ENCODE results near the gene PITPNM2.

Gene PITPNM2

GRCh38 chr12:123143736-123144461, 7.0 kb downstream of the PITPNM2 start:
- DNase-seq (ENCODE audit: low spot score), result no peak

GRCh38 chr12:123142921-123143735, 7.8 kb downstream of the PITPNM2 start:
- DNase-seq (ENCODE audit: low spot score), result peak; percentile 55

DNA sequence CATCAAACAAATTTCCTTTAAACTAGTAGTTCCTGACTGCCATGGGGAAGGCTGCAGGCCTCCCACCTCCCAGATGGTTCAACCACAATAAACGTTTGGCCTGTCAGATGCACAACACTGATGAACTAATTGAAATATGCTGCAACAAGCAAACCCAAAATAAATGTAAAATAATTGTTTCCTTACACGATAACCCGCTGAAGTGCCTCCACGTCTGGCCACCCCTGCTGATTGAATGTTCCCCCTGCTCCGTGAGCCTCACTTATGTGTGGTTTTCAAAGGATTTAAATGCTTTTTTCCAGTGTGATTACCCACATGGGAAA, 8.4 kb downstream of the PITPNM2 start:
- DNase-seq (ENCODE audit: low spot score), result no peak

DNA sequence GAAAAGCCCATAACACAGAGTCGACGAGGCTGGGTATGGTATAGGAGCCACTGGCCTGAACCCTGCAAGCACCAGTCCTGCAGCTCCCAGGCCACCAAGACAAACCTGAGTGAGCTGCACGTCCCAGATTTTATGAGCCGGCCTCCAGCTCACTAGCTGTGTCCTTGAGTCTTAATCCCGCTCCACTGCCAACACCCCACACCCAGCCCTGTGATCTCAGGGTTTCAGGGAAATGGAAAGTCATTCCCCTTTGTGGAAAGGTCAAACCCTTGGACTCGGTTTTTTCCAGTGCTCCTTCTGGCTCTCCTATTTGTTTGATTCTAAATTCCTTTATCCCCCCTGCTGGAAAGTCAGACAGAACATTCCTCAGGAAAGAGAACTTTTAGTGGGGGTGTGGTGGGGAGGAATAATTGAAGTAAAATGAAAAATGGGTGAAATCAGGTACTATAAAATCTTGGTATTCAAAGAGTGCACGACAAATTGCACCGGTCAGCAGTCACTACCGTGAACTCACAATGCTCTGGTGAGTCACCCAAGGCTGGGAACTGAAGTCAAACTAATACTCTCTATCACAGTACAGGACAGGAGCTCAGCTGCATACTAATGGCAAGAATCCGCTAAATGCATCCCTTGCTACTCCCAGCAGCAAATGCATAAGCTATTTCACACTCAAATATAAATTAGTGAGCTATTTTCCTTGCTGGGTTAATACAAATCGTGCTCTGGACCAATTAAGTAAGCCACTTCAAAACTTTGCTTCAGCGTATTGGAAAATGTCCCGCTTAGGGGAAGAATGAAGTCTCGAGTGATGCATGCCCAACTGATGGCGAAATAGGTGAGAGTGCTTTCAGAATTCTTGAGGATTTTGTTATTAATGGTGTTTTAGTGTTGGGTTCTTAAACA, 9.0 kb downstream of the PITPNM2 start:
- DNase-seq (ENCODE audit: low spot score), result no peak

- DNase-seq (ENCODE audit: low spot score), result peak; percentile 27
Observed at GRCh38 chr12:123140676-123141614, 9.9 kb downstream of the PITPNM2 start.

DNA sequence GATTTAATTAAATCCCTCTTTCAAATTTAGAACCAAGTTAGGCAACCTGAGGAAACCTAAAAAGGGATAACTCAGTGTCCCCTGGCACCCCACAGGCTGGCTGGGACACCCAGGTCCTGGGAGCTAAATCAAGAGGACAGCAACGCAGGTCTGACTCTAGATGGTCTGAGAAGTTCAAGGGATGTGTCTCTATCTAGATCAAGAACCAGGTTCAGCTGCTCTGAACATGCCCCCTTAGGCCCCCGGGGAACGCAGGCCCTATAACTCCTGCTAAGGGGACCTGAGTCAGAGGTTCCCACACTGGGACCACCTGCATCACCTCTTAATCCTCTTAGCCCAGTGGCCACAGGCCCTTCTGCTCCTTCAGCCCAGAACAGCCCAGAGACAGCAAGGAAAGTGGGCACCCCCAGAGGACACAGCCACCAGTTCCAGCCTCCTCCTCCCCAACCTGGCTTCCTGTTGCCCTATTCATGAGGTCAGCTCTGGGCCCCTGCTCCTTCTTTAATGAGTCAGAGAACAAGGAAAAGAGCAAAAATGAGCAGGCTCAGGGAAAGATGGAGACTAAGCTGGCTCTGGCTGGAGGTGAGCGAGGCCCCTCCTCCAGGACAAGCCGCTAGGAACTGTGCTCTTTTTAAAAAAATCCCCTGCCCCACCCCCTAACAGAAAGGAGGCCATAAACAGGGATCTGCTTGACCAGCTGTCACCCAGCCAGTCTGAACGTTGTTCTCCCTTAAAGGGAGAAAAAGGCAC, 10.8 kb downstream of the PITPNM2 start:
- peak; percentile 35 for DNase-seq (ENCODE audit: low spot score)

GRCh38 chr12:123135688-123136087, 15.2 kb downstream of the PITPNM2 start:
- DNase-seq (ENCODE audit: low spot score), result no peak

DNA sequence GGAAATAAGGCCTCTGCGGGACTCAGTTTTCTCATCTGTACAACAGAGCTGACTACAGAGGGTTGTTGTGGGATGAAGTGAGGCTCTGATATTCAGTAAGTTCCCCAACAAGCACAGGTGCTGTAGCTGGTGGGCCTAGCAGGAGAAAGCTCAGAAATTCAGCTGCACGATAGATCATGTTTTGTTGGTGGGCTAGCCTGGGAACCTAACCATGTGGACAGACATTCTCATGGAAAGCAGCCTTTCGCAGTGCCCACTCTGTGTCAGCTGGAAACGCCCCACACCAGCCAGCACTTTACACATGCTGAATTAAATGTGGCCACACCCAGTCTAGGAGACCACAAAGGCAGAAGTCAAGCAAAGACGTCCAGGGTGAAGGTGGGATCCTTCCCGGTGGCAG, 16.1 kb downstream of the PITPNM2 start:
- DNase-seq (ENCODE audit: low spot score), result peak; percentile 78

DNA sequence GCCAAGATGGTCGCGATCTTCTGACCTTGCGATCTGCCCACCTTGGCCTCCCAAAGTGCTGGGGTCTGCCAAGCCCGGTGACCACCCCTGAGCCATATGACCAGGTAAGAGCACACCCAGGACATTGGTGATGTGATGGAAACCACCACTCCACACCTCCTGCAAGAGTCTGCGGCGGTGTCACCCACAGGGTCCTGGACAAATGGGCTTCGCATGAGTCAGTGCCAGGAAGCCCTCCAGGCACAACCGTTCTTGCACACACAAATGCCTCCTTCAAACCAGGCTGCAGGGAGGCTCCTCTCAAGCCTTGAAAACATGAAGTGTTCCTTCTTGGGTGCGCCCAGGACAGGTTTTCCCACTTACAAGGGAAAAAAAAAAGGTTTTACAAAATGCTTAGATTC, 16.6 kb downstream of the PITPNM2 start:
- no peak for DNase-seq (ENCODE audit: low spot score)

- DNase-seq (ENCODE audit: low spot score), result no peak
Observed at GRCh38 chr12:123133701-123134100, 17.2 kb downstream of the PITPNM2 start.

- peak; percentile 44 for DNase-seq (ENCODE audit: low spot score)
Observed at GRCh38 chr12:123132951-123133619, 17.8 kb downstream of the PITPNM2 start.

GRCh38 chr12:123131879-123132402, 18.9 kb downstream of the PITPNM2 start:
- DNase-seq (ENCODE audit: low spot score), result peak; percentile 97

- no peak for DNase-seq (ENCODE audit: low spot score)
Observed at GRCh38 chr12:123131291-123131832, 19.5 kb downstream of the PITPNM2 start.

- DNase-seq (ENCODE audit: low spot score), result peak; percentile 55
Observed at GRCh38 chr12:123129621-123130020, 21.3 kb downstream of the PITPNM2 start.

DNA sequence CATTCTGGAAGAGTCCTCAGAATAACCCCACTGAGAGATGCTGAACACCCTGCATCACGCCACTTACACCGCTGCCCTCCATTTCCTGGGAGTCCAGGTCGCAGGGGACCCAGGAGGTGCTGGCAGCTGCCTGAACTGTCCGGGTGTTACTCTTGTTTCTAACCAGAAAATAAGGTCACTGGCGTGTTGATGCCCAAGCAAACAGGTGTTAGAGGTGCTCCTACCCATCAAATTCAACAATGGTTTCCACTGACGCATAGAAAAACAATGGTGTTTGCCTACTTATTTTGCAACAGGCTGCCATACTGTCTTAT, 23.8 kb downstream of the PITPNM2 start:
- peak; percentile 37 for DNase-seq (ENCODE audit: low spot score)

DNA sequence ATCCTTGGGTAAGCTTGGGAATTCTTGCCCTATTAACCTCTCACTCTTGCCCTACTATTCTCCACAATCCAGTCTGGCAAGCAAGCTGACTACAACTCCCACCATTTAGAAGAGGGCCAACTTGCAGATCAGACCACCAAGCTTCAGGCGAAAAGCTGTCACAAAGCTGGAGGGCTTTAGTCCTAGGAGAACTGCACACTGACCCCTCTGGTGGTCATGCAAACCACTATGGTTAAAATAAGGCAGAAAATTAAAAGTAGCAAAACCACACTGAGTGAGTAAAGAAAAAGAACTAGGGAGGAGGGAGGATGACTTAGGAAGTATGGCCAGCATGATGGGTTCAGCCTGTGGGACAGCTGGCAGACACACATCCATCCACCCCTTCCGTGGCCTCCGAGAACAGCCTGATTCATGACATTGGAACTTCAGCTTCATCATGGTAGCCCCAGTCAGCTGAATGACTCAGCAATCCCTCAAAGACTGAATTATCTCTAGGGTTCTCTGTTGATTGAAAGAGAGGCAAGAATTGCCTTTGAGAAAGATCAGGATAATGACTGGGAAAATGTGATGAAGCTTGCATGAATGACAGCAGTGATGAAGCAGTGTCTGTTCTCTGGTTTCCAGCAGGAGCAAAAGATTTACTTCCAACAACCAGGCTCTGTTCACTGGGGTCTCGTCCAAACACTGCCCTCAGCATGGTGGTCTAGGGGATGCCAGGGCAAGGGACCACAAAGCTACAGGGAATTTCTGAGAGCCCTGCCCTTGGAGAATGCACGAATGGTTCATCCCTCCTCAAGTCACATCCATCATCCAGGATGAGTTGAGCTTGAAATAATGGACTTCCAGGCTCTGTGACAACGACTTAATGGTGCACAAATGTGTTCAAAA, 24.4 kb downstream of the PITPNM2 start:
- no peak for DNase-seq (ENCODE audit: low spot score)

DNA sequence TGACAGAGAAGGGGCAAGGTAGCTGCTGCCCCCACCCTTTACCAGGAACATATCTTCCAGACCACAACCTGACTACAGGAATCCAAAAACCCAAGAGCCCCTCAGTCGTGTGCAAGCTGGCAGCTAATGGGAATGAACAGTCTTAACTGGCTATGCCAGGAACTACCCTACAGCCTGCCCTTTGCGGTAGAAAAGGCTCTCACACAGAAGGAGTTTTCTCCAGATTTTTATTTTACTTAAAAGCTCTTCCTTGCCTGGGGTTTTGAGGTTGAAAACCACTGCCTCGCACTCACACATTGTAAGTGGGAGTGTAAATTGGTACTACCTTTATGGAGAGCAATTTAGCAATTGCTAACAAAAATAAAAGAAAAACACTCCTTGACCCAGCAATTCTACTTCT, 28.3 kb downstream of the PITPNM2 start:
- no peak for DNase-seq (ENCODE audit: low spot score)

DNA sequence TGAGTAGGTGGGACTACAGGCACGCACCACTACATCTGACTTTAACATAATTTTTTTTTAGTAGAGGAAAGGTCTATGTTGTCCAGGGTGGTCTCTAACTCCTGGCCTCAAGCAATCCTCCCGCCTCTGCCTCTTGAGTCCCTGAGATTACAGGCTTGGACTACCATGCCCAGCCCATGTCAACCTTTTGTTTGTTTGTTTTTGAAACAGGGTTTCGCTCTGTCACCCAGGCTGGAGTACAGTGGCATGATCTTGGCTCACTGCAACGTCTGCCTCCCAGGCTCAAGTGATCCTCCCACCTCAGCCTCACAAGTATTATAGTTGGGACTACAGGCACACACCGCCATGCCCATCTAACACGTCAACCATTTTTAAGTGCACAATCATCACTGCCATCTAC, 29.2 kb downstream of the PITPNM2 start:
- DNase-seq (ENCODE audit: low spot score), result no peak
